HEK293T (cell line): ENCODE results near the gene ILKAP.

Source experiments
- CTCF ChIA-PET: fragments of 350-600 bp; formaldehyde crosslinking; extraction: SDS; loops from one replicate; lab custom pipeline; 2021; ENCODE audit warnings: antibody characterized with exemption, inconsistent platforms; lab: Yijun Ruan, JAX
- POLR2A ChIA-PET: fragments of 350-600 bp; formaldehyde crosslinking; extraction: SDS; loops from one replicate; lab custom pipeline; 2020; ENCODE audit warnings: antibody characterized with exemption, inconsistent platforms; lab: Yijun Ruan, JAX
- DNase-seq: peaks from one replicate; pipeline ENCODE4 v3.0.0; 2012; ENCODE audit warnings: mixed read lengths; ENCODE audit errors: extremely low spot score
- ARNT ChIP-seq: fragments of 450-650 bp; IDR thresholded peaks from 2 replicates; pipeline ENCODE4 v1.6.1; 2017; ENCODE audit warnings: mild to moderate bottlenecking
- BHLHE40 ChIP-seq: fragments of 450-650 bp; IDR thresholded peaks from 2 replicates; pipeline ENCODE4 v1.6.1; 2016; ENCODE audit warnings: mild to moderate bottlenecking, moderate library complexity, borderline replicate concordance
- CTBP1 ChIP-seq: fragments of 450-650 bp; IDR thresholded peaks from 2 replicates; pipeline ENCODE4 v1.6.1; 2016; ENCODE audit warnings: borderline replicate concordance
- ELF4 ChIP-seq: fragments of 450-650 bp; IDR thresholded peaks from 2 replicates; pipeline ENCODE4 v1.6.1; 2017; ENCODE audit warnings: antibody characterized with exemption
- FOXA1 ChIP-seq: fragments of 450-650 bp; IDR thresholded peaks from 2 replicates; pipeline ENCODE4 v1.6.1; 2016; ENCODE audit warnings: mild to moderate bottlenecking
- FOXK2 ChIP-seq: fragments of 450-650 bp; IDR thresholded peaks from 2 replicates; pipeline ENCODE4 v1.6.1; 2016; ENCODE audit warnings: mild to moderate bottlenecking
- FOXM1 ChIP-seq: fragments of 450-650 bp; IDR thresholded peaks from 2 replicates; pipeline ENCODE4 v1.6.1; 2017; ENCODE audit warnings: mild to moderate bottlenecking, borderline replicate concordance
- HDGF ChIP-seq: fragments of 450-650 bp; IDR thresholded peaks from 2 replicates; pipeline ENCODE4 v1.6.1; 2017; ENCODE audit warnings: antibody characterized with exemption, borderline replicate concordance
- L3MBTL2 ChIP-seq: fragments of 450-650 bp; conservative IDR thresholded peaks from 2 replicates; pipeline ENCODE4 v1.6.1; 2016; ENCODE audit warnings: mild to moderate bottlenecking
- LEF1 ChIP-seq: fragments of 450-650 bp; IDR thresholded peaks from 2 replicates; pipeline ENCODE4 v1.6.1; 2017; ENCODE audit warnings: mild to moderate bottlenecking, borderline replicate concordance
- NFRKB ChIP-seq: fragments of 450-650 bp; IDR thresholded peaks from 2 replicates; pipeline ENCODE4 v1.6.1; 2016; ENCODE audit warnings: mild to moderate bottlenecking, moderate library complexity
- SP1 ChIP-seq: fragments of 450-650 bp; IDR thresholded peaks from 2 replicates; pipeline ENCODE4 v1.6.1; 2017
- SUZ12 ChIP-seq: fragments of 450-650 bp; IDR thresholded peaks from 2 replicates; pipeline ENCODE4 v1.6.1; 2016; ENCODE audit warnings: mild to moderate bottlenecking
- TARDBP ChIP-seq: fragments of 450-650 bp; IDR thresholded peaks from 2 replicates; pipeline ENCODE4 v1.6.1; 2016
- ZNF384 ChIP-seq: fragments of 450-650 bp; IDR thresholded peaks from 2 replicates; pipeline ENCODE4 v1.6.1; 2016
- TF ChIP-seq, protein P1 (sequence below): fragments of 450-650 bp; IDR thresholded peaks from 2 replicates; pipeline ENCODE4 v1.6.1; 2016

The ILKAP gene

DNA sequence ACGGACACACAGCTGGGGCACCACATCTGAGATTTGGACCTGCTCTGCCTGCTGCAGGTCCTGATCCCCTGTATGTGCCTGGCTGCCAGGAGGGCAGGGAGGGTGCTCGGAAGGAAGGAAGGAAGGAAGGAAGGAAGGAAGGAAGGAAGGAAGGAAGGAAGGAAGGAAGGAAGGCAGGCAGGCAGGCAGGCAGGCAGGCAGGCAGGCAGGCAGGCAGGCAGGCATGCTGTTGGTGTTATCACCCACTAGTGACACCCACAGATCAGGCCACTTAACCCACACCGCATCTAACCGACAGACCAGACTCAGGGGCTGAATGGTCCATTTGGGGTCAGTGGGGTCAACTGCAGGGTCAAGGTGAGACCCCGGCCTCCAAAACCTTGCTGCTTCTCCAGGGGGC, 59.2 kb downstream of the ILKAP start:
- TF ChIP-seq ELF4 (no peak), SUZ12 (no peak), BHLHE40 (no peak), TARDBP (no peak), FOXM1 (no peak), CTBP1 (no peak), ARNT (no peak), ZNF384 (no peak), L3MBTL2 (no peak), NFRKB (no peak), LEF1 (no peak)
- TF ChIP-seq, protein P1, sequence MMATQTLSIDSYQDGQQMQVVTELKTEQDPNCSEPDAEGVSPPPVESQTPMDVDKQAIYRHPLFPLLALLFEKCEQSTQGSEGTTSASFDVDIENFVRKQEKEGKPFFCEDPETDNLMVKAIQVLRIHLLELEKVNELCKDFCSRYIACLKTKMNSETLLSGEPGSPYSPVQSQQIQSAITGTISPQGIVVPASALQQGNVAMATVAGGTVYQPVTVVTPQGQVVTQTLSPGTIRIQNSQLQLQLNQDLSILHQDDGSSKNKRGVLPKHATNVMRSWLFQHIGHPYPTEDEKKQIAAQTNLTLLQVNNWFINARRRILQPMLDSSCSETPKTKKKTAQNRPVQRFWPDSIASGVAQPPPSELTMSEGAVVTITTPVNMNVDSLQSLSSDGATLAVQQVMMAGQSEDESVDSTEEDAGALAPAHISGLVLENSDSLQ, result no peak
- POLR2A ChIA-PET, result no interaction called here
- DNase-seq, result no peak
- CTCF ChIA-PET, result no interaction called here

DNA sequence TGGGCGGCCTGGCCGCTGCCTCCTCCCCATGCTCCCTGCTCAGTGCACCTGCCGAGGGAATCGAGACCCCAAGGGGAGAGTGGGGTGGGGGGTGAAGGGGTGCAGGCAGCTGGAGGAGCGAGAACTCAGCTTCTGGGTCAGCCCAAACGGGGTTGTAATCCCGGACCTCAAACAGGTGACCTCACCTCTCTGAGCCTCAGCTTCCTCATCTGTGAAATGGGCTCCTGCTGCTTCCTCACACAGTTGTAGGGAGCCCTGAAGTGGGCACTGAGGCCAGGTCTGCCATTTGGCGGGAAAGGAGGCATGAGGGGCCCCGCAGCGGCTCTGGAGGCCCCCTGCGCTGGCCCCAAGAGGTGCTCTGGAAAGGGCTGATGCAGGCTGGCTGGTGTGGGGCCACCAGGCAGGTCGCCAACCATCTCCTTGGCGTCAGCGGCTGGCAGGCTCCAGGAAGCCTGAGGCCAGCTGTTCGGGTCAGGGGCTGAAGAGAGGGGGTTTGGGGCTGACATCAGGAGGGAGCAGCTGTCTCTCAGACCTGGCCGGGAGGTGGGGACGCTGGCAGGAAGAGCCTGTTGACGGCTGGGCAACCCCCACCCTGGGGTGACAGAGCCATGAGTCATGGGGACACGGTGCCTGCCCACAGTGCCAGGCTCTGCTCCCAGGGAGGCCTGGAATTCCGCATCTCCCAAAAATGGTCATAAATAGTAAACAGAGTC, 60.1 kb downstream of the ILKAP start:
- DNase-seq, result no peak
- no peak for TF ChIP-seq LEF1
- TF ChIP-seq, protein P1, result no peak
- no peak for TF ChIP-seq L3MBTL2
- no peak for TF ChIP-seq SUZ12
- no peak for TF ChIP-seq HDGF
- TF ChIP-seq NFRKB, result no peak
- no peak for TF ChIP-seq ELF4
- TF ChIP-seq FOXK2, result no peak
- TF ChIP-seq ARNT, result no peak
- TF ChIP-seq TARDBP, result no peak
- TF ChIP-seq FOXA1, result no peak
- TF ChIP-seq FOXM1, result no peak
- TF ChIP-seq ZNF384, result no peak
- POLR2A ChIA-PET, result no interaction called here
- CTCF ChIA-PET, result no interaction called here

DNA sequence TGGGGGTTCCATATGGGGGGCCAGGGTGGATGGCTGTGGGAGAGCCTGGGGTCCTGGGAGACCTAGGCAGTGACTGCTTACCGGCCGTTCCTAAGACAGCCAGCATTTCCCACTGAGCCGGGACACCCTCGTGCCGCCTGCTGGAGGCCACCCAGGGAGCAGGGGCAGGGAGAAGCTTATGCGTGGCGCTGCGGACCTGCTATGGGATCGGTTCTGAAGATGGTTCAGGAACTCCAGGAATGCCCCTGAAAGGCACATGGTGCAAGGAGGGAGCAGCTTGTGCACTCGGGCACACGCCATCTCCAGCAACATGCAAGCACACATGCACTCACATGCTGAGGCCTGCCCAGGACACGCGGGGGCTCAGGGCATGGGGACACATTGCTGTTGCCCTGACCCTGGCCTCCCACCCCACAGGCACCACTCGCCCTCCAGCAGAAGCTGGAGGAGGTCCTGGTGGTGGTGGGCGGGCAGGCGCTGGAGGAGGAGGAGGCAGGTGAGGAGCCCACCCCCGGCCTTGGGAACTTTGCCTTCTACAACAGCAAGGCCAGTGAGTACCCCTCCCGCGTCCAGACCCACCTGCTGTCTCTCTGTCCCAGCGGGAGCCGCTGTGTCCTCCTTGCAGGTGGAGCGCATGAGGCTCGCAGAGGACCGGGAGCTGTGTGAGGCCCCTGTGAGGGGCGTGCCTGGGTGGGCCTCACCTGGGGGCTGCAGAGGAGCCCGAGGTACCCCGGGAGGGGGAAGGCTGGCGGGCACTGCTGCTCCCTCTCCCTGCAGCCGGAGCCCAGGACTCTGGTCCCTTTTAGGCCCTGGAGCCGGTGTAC, 60.9 kb downstream of the ILKAP start:
- ChIA-PET POLR2A (interaction anchor here (0.7 kb wide), 1 partner anchor 15 kb away, joined by 3 read pairs; no protein-coding TSS in a partner anchor), CTCF (no interaction called here)
- no peak for TF ChIP-seq SUZ12
- TF ChIP-seq NFRKB, result no peak
- no peak for TF ChIP-seq ZNF384
- no peak for DNase-seq

DNA sequence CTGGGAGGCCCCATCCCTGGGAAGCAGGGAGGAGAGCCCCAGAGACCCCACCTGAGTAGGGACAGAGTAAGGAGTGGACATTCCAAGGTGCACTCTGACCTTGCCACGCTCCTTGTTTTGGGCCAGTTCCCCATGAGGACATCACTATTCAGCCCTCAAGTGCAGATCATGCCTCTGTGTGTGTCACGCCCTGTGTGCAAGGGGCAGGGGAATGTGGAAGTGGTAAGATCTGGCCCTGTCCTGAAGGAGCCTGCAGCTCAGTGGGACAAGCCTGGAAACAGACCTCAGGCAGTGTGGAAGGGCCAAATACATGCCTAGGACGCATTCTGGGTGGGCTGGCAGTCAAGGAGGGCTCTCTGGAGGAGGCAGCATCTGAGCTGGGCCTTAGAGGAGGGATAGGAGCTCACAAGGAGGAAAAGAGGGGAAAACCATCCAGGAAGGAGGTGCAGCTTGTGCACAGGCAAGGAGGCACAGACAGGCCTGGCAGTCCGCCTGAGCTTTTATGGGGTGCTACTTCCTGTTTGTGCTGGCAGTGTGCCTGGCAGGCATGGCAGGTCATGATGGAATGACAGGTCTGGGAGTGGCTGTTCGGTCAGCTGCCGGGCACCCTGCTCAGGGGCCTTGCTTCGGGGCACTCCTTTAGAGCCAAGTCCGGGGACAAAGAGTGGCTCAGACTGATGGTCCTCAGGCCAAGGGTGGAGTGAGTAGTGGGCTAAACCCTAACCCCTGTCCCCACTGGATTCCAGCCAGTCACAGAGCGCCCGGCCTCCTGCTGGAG, 61.8 kb downstream of the ILKAP start:
- DNase-seq, result no peak
- ChIA-PET CTCF (no interaction called here), POLR2A (interaction anchor here (0.7 kb wide), 1 partner anchor 15 kb away, joined by 3 read pairs; no protein-coding TSS in a partner anchor)
- TF ChIP-seq ARNT, result no peak
- TF ChIP-seq, protein P1, result no peak
- TF ChIP-seq CTBP1, result no peak
- no peak for TF ChIP-seq SP1
- no peak for TF ChIP-seq FOXM1
- no peak for TF ChIP-seq ELF4
- TF ChIP-seq FOXA1, result no peak
- no peak for TF ChIP-seq SUZ12

DNA sequence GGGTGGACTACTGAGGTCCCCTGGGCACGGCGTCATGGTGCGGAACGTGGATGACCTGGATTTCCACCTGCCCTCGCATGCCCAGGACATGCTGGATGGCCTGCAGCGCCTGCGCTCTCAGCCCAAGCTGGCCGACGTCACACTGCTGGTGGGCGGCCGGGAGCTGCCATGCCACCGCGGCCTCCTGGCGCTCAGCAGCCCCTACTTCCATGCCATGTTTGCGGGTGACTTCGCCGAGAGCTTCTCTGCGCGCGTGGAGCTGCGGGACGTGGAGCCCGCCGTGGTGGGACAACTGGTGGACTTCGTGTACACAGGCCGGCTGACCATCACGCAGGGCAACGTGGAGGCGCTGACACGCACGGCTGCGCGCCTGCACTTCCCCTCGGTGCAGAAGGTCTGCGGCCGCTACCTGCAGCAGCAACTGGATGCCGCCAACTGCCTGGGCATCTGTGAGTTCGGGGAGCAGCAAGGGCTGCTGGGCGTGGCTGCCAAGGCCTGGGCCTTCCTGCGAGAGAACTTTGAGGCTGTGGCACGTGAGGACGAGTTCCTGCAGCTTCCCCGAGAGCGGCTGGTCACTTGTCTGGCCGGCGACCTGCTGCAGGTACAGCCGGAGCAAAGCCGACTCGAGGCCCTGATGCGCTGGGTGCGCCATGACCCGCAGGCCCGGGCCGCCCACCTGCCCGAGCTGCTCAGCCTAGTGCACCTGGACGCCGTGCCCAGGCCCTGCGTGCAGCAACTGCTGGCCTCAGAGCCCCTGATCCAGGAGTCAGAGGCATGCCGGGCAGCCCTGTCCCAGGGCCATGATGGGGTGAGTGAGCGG, 62.6 kb downstream of the ILKAP start:
- no peak for DNase-seq
- no peak for TF ChIP-seq FOXK2
- TF ChIP-seq HDGF, result no peak
- no peak for TF ChIP-seq CTBP1
- no peak for TF ChIP-seq TARDBP
- TF ChIP-seq NFRKB, result no peak
- ChIA-PET POLR2A (interaction anchor here (0.6 kb wide), 1 partner anchor 98 kb away, joined by 3 read pairs; the partner anchor contains the start of gene HES6), CTCF (no interaction called here)
